Activated effector memory CD4-positive, alpha-beta T cell treated with Interleukin-2 at 50 U/mL for 16 hours (primary cell): Measurements from ENCODE around the gene ZFYVE19.

Experiments
- DNase-seq: peaks from one replicate; pipeline ENCODE4 v3.0.0-alpha.2; 2020

Gene ZFYVE19, protein sequence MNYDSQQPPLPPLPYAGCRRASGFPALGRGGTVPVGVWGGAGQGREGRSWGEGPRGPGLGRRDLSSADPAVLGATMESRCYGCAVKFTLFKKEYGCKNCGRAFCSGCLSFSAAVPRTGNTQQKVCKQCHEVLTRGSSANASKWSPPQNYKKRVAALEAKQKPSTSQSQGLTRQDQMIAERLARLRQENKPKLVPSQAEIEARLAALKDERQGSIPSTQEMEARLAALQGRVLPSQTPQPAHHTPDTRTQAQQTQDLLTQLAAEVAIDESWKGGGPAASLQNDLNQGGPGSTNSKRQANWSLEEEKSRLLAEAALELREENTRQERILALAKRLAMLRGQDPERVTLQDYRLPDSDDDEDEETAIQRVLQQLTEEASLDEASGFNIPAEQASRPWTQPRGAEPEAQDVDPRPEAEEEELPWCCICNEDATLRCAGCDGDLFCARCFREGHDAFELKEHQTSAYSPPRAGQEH

DNA sequence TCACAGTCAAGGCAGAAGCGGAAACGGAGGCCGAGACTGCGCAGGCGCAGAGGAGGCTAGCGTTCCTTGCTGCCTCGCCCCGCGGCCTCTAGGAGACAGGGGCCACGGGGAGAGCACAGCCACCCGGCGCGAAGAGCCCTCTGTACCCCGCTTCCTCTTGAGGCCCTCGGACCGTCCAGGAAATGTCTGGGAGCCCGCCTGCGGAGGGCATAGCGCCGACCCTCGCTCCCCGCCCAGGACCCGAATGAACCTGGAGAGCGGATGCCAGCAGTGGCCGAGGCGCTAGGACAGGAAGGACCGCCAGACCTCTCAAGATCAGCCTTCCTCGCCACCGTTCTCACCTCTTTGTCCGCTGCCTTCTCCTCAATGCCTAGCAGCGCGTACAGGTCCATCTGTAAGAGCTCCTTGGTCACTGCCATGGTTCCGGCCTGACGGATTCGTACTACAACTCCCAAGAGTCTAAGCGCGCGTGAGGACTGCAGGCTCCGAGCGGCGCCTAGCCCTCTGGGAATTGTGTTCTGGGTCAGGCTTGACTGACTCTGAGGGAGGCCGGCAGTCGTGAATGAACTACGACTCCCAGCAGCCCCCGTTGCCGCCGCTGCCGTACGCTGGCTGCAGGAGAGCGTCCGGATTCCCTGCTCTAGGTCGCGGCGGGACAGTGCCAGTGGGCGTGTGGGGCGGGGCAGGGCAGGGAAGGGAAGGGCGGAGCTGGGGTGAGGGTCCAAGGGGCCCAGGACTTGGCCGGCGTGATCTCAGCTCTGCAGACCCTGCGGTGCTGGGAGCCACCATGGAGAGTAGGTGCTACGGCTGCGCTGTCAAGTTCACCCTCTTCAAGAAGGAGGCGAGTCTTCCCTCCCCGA lies at the start of gene ZFYVE19, which contains the start of gene DNAJC17:
TSS of gene ZFYVE19 (plus strand) at position 62 of the 860 bp plus-strand sequence. CDS start at position 563, 501 bp downstream.
TSS of gene DNAJC17 (minus strand) at position 446 of the 860 bp plus-strand sequence. CDS start at position 419, 27 bp downstream.
- DNase-seq, result peak; percentile 88

DNA sequence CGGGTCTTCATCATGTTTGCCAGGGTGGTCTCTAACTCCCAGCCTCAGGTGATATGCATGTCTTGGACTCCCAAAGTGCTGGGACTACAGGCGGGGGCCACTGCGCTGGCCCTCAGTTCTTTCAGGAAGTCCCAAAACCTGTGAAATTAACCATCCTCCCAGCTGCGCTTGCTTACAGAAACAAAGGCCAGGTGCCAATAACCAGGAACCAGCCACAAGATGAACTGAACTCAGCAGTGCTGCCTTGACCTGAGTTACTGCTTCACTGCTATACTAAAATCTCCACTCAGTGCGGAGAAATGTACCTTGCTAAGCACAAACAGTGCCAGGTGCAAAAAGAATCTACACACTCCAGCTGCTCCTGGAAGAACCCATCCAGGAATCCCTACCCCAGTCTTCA lies 46.9 kb upstream of the ZFYVE19 start:
- DNase-seq, result no peak

DNA sequence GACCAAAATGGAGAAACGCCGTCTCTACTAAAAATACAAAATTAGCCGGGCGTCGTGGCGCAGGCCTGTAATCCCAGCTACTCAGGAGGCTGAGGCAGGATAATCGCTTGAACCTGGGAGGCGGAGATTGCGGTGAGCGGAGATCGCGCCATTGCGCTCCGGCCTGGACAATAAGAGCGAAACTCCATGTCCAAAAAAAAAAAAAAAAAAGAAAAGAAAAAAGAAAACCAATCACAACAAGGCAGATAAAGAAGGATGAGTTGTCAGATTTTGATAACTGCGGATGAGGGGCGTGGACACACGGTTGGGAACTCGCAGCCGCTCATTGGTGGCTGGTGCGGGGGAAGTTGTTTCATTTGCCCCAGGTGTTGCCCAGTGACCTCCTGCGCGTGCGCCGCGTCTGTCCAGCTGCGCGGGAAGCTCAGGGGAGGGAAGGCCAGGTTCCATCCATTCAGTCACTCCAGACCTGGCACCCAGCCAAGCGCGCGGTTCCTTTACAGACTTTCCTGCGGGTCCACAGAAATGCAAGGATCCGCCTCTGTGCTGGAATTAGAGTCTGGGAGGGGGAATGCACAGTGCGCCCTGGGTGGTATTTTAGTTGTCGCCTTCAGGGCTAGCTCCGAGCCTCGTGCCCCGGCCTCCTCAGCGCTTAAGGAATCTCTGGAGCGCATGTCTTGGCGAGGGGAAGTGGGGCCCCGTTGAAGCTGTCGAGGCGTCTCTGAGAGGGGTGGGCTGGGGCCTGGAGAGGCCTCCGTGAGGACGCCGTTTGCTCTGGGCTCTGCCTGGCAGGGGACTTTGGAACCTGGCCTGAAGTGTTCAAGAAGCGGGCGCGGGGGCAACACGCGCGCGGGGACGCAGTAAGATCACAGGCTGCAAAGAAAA lies 43.7 kb upstream of the ZFYVE19 start:
- DNase-seq, result no peak

DNA sequence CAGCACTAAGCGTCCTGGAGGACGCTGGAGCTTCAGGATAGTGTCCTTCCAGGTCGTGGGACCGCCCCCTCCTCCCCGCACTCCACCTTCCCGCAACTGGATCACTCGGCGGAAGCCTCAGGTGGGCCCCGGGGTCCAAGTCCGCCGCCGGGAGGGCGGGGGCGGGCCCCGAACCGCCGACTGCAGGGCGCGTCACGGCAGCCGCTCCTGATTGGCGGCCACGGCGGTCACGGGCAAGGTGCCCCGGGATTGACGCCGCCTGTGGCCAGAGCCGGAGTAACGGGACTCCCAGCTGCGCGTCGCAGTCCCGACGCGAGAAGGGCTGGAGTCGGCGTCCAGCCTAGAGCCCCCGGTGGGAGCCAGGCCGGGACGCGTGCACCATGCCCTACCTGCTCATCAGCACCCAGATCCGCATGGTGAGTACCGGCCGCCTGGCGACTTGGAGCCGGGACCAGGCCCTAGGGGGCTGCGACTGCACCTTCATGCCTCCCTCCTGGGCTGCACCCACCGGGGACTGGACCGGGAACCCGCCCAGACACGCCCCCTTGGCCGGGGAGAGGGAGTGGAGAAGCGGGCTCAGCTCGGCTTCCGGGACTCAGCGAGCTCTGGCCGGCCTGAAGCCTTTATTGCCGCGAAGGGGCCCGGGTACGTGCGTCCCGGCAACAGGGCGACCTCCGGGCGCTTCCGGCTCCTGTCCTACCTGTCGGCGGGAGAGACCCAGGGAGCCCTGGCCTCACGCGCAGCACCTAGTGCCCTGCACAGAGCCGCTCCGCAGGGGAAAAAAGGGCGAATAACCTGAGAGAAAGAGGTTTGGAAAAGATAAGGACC lies 42.9 kb upstream of the ZFYVE19 start, which contains the start of gene GCHFR:
TSS of gene GCHFR (plus strand) at position 268 of the 828 bp plus-strand sequence. CDS start at position 381, 113 bp downstream.
- DNase-seq, result peak; percentile 58

DNA sequence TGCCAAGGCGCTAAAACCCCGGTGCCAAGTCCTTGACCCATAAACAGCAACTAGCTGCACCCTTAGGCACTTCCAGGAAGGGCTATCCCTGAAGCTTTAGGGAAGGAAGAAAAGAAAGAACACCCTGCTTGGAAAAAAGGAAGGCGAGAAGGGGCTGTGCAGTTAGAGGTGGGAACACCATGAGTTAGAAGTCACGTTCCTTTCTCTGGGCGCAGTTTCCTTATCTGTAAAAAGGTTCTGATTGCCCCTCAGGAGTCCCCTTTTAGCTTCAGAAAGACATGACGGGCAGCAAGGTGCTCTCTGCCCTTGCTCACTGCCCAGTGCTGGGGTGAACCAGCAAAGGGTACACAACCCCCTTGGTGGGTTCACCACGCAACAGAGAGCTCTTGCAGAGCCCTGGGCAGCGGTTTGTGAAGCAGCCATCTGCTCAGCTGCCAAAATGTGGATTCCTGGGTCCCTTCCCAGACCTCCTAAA lies 42.2 kb upstream of the ZFYVE19 start:
- DNase-seq, result no peak

DNA sequence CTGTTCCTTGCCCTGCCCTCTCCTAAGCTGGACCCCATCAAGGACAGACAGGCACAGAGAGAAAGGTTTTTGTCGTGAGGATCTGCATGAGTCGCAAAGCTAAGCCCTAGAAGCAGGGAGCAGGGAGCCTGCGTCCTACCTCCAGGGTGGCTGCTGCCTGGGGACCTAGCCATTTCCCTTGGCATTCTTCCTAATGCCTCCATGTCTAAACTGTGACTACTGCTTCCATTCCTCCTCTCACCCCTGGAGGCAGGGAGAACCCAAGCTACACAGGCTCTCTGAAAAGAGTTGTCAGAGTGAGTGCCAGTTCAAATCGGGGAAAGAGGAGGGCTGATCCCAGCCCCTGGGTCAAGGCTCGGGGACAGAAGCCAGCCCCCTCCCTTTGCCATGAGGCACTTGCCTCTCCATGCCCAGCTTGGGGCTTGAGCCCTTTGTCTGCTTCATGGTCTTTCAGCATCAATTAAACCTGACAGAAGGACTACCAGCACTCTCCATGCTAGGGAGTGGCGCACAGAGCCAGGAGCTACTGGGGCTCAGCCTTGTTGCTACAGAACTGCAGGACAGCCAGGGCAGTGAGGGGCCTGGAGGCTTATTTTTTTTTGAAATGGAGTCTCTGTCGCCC lies 40.6 kb upstream of the ZFYVE19 start:
- DNase-seq, result no peak

DNA sequence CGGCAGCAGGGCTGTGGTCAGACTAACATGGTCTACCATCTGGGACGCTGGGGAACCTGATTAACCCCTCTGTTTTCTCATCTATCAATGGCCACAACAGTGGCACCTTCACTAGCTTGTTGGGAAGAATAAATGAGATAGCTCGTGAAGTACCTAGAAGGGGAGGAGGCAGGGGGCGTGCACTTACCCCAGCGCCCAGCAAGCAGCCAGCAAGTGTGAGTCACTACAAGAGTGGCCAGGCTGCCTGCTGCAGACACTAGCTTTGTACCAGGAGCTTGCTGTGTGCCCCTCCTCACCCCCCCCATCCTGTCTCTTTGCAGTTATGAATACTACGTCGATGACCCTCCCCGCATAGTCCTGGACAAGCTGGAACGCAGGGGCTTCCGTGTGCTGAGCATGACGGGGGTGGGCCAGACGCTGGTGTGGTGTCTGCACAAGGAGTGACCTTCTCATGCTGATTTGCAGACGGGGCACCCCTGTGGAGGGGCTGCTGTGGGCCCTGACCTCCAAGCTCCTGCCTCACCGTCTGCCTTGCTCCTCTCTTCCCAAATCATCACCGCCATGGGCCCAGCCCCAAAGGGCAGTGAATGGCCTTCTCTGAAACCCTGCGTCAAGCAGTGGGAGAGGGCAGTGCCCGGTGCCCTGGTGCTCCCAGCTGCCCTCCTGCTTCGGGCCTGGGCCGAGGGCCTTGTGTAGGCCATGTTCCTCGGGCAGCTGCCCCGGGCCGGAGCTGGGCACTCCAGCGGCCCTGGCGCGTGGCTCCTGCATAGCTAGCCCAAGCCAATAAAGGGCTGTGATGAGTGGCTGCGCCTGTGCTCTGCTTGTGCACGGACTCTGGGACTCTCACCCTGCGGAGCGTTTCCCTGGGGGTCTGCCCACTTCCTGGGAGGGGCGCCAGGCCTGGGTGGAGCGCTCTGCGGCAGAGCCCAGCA lies 39.7 kb upstream of the ZFYVE19 start:
- DNase-seq, result no peak

DNA sequence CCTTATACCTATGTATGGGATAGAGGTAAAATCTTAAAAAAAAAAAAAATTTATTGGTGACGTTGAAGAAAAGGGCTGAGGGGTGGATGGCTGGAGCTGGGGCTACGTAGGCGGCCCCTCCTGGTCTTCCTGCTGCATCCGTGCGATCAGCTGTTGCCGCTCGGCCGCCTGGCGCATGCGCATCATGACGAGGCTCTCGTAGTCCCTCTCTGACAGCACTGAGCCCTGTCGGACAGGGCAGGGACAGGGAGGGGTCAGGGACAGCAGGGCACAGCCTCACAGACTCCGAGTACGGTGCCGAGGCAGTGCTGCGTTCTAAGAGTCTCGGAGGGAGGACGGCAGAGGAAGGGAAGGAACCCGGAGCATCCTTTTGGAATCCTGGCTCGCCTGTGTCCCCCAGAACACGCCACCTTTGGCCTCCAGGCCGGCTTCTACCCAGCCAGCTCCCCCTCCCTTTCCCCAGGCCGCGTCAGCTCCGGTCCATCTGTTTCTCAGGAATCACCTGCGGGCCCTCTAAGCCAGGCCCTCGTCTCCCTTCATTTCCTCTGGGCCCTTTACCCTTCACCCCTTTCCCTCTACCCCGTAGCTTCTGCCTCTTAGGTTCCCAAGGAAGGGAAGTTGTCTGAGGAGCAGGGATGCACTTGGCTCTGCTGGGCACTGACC lies 38.9 kb upstream of the ZFYVE19 start:
- no peak for DNase-seq

DNA sequence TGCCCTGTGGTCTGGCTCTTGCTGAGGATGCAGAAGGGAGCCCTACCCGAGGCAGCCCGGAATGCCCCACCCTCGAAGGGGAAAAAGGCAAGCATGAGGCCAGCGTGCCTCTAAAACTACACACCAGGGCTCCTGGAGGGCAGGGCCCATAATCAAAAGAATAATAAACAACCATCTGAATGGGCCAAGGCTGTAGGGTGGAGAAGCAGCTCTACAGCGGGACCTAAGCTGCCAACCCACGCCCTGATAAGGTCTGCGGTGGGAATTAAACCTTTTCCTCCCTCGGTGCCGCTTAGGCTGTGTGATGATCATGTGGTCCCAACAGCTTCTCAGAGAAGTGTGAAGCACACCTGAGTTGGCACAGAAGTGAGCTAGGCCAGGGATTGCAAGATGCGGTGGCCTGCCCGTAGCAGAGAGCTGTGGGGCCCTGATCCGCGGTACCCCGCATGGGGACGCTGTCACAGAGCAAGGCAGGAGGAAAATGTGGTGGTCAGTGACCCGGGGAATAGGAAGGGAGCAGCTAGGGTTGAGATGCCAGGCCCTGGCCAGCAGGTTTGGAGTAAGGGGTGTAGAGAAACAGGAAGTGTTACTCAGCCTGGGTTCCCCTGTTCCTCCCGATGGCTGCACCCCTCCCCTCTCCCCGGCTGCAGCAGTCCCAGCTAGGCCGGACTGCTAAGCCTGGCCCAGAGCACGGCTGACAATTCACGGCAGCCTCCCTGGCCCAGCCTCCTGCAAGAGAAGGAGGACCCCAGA lies 38.2 kb upstream of the ZFYVE19 start:
- DNase-seq, result no peak

DNA sequence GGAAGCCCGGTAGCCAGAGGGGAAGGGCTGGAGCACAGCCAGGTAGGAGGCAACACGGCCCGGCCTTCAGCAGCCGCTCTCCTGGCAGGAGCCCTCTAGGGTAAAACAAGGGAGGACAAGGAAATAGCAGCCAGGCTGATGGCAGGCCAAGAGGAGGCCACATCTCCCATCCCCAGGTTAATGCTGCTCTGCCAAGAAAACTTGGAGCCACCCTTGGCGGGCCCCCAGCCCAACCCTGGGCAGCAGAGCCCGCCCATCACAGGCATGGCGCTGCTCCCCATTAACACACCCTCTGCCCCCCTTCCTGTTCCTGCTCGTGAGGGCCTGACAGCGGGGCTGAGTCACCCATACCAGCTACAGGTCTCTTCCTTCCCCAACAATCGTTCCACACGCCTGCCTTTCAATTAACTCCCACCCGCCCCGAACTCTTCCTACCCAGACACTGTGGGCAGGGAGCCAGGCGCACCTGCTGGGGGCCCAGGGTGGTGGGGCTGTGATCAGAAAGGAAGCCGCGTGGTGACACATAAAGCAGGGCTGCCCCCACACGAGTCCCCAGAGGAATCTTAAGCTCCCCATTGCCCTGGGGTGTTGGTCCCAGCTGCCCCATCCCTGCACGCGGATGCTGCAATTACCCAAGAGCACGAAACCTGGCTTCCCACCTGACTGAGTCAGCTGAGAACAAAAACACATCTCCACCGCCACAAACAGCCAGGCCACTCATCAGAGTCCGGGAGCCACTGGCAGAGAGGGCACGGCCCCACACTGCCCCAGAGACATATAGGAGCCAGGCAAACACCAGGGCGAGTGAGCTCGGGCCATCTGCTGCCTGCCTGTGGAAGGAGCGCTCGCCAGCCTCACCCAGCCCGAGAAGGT lies 37.4 kb upstream of the ZFYVE19 start, which contains the start of gene C15orf62:
TSS of gene C15orf62 (plus strand) at position 707 of the 873 bp plus-strand sequence. CDS start 516 bp downstream, outside the sequence.
- no peak for DNase-seq

DNA sequence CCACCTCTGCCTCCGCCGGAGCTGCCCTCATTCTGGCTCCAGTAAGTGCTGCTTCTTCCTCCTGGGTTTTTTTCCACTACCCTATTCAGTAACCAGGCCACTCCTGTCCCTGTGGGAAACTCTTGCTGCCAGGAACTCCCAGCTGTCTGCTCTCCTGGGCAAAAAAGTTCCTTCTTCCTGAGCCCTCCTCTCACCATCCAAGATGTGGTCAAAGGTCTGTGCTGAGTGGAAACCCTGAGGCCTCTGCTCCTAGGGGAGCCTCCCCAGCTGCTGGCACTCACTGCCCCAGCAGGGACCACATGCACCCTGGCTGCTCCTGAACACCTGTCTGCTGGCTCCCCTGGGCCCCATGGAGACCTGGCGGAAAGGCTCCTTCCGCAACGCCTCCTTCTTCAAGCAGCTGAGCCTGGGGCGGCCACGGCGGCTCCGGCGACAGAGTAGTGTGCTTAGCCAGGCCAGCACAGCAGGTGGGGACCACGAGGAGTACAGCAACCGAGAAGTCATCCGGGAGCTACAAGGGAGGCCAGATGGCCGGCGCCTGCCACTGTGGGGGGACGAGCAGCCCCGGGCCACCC lies 36.7 kb upstream of the ZFYVE19 start:
- no peak for DNase-seq

DNA sequence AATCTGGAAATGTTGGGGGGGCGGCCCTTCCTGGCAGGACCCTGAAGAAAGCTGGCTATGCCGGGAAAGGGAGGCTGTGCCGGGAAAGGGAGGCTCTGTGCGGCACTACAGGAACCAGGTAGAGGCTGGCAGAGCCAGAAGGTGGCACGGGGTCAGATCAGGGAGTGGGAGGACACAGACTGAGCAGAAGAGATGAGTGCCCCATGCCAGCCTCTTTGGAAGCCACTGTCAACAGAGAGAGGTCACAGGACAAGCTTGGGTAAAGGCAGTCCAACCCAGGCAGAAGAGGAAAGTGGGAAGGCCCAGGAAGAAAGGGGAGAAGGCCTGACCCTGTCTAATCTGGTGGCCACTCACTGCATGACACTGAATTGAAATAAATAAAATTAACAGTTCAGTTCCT lies 35.6 kb upstream of the ZFYVE19 start:
- no peak for DNase-seq

DNA sequence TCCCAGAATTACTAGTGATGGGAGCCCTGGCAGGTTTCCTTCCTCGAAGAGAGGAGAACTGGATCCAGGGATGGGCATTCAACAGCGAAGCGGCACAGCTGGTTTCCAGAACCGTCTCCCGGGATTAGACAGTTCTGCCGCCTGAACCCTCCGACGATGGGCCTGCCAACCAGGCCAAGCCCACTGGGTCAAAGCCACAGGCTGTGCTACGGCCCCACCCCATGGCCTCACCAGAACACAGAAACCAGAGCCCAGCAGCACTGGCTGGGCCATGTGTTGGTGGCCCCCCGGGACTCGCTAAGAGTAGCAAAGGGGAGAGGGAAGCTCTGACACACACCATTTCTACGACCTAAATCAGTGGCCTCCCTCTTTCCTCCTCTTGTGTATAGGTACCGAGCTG lies 34.9 kb upstream of the ZFYVE19 start:
- no peak for DNase-seq

DNA sequence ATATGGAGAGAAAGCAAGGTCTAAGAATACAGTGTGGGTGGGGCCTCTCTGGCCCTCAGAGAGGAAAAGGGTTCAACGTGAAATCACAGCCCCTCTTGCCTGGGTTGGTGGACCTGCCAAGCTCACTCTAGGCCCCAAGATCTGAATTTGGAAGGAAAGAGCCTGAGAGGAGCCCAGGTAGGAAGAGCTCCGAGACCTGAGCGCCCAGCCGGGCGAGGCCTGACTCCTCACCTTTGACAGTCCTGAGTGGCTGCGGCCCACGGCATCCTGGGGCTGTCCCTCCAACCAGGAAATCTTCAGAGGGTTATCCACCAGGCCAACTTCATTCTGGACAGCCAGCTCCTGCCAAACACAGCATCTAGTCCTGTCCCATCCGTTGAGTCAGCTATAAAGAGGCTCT lies 33.4 kb upstream of the ZFYVE19 start:
- DNase-seq, result no peak

DNA sequence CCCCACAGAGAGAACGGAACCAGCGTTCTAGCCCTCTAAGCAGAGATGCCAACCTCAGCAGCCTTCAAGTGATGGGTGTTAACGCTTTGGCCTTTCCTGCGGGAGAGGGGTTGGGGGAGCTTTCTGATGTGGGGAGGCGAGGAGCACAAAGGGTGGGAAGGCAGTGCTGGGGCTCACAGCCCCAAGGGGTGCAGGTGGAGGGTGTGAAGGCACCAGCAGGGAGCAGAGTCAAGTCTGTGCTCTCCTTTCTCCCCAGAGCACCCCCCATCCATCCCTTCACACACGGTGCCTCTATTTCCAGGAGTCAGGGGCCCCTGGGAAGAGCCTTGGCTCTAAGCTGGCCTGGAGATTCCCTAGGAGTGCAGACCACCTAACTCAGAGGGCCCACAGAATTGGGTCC lies 33.0 kb upstream of the ZFYVE19 start:
- no peak for DNase-seq

DNA sequence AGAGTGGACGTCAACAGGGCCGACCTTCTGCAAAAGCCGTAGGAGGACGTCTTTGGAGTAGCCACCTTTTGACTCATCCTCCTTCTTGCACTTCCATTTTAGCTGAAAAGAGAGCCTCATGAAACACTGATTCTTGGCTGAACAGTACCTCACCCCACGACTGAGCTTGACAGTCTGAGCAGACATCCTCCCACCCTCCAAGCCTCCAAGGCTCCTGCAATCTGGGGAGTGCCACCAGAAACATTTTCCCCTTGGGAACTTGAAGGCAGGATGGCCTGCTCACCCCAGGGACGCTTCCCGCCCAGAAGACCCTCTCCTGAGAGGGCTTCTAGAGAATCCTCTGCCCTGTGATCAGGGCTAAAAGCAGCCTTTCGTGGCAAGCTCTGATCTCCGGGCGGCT lies 31.9 kb upstream of the ZFYVE19 start:
- no peak for DNase-seq
